NCI-H460 (cell line): ENCODE data around the gene KIRREL3. TPM values are rescaled to one million over a fixed set of nuclear protein-coding genes. Genes with fewer than 3 reads are reported as not detected.

Experiments
- DNase-seq: peaks from one replicate; pipeline ENCODE4 v3.0.0-alpha.2; 2016; ENCODE audit warnings: low read depth; ENCODE audit errors: extremely low read depth
- total RNA-seq: library from RNA; depleted of rRNA; stranded (reverse); fragments of >200 nt; shearing (Covaris generic); gene quantifications from 2 replicates; pipeline ENCODE4 v1.2.3, GENCODE V29; 2014

KIRREL3 gene
- total RNA-seq, 1 experiment from 2014 or later, result not detected

DNA sequence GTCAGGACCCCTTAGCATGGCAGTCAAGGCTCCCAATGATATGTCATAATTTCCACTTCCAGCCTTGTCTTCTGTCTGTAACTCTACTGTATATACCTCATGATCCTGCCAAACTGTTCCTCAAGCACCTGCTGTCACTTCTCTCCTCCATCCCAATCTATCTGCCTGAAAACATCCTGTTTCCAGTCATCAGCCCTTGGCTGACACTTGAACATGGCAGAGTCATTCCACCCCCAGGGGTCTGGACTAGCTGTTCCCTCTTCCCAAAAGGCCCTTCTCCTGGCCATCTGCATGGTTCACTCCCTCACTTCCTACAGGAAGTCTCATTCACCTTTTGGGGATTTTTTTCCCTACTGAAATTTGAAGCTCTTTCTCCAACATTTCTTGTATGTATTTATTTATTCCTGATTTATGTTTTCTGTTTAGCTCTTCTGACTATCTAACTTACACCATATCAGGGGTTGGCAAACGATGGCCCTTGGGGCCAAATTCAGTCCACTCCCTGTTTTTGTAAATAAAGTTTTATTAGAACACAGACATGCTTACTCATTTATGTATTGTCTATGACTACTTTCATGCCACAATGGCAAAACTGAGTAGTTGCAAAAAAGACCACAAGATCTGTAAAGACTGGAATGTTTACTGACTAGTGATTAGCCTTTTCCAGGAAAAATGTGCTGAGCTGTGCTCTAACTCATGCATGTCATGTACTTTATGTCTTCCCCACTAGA is 278.4 kb downstream of the KIRREL3 start:
- no peak for DNase-seq

GRCh38 chr11:126720539-126721235 is 279.9 kb downstream of the KIRREL3 start:
- no peak for DNase-seq

- DNase-seq, result no peak
Observed at GRCh38 chr11:126719740-126720139, 280.8 kb downstream of the KIRREL3 start.

DNA sequence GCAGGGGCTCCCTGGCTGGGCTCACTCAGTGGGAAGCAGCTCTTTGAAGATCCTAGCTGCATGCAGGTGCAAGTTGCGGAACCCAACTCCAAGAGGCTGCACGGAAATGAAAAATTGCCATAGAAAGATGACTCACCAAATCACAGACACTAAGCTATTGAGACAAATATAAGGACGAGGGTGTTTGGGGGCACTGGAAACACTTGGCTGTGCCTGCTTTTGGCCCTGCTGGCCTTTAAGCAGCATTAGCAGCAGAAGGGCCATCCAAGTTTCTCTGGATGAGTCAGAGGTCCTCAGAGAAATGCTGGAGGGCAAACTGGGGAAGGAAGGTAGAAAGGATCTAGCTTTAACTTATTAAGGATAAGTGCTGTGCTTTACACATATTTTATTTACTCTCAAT is 282.3 kb downstream of the KIRREL3 start:
- DNase-seq, result no peak

GRCh38 chr11:126716456-126717083 is 284.0 kb downstream of the KIRREL3 start:
- DNase-seq, result peak; percentile 18

DNA sequence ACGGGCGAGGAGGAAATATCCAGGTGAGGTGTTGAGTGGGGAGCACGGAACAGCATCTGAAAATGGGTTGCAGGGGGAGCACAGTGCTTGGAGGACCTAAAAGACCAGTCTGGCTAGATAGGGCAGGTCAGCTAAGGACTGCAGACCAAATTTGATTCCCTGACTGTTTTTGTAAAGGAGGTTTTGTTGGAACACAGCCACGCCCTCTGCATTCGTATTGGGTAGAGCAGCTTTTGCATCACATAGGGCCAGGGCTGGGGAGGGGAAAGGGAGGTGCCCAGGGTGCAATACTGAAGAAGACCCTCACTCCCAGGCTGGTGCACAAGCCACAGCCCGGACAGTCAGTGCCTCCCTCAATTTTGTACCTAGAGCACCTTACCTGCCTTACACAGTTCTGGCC is 286.8 kb downstream of the KIRREL3 start:
- DNase-seq, result no peak

DNA sequence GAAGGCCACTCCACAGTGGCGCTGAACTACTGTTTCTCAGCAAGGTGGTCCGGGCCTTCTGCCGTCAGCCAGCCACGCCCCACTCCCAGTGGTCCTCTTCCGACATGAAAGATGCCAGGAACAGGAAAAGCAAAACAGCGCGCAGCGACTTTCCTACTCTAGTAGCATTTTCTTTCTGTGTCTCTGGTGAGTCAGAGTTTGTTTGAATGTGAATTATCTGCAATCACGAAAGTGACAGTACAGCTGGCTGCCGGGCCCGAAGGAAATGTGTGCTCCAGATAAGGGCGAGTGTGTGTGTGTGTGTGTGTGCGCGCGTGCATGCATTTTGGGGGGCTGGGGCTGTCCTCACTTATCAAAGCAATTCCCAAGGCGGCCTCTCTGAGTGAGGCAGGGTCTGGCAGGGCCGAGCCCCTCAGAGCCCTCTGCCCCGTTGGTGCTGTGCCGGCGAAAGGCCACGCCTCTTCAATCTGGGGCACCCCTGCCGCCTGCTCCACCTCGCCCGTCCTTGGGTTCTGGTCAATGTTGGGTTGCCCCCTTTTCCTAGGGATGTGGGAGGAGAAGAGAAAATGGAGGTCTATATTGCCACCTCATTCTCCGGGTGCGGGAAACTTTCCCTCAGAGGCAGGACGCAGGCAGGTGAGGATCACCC is 288.5 kb downstream of the KIRREL3 start:
- no peak for DNase-seq

DNA sequence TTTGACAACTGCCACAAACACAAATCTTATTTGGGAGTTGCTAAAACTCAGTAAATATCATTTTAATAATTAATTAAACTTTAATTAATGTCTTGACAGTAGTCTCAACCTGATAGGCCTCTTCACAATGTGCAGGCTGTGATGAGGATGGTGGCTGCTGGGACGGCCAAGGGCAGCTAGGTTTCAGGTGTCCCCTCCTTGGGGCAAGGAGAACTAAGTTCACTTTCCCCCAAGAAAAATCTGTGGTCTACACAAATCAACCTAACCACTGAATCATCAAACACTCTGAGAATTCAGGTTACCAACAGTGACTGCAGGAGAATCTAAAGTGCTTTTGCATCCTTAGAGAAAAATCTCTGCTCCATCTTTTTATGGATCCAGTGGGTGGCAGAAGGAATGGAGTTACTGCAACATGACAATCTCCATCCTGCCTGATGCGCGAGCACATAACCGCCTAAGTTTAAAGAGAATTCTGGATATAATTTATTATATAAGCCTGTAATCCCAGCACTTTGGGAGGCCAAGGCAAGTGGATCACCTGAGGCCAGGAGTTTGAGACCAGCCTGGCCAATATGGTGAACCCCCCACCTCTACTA is 289.7 kb downstream of the KIRREL3 start:
- DNase-seq, result no peak

DNA sequence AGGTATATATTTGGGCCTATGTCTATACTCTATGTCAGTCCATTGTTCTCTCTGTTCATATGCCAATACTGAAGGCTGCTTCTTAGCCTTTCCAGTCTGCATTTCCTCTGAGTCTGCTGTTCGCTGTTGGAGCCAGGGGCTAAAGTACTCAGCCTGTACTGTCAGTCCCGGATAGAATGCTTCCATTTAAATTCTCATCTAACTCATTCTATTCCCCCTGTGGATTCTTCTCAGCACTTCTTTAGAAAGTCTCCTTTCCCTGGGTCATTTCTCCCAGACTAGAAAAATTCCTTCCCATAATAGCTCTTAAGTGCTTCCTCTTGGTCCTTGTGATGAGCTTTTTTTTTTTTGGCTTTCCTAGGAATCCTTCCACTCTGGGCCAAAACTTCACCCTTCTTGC is 293.1 kb downstream of the KIRREL3 start:
- no peak for DNase-seq

DNA sequence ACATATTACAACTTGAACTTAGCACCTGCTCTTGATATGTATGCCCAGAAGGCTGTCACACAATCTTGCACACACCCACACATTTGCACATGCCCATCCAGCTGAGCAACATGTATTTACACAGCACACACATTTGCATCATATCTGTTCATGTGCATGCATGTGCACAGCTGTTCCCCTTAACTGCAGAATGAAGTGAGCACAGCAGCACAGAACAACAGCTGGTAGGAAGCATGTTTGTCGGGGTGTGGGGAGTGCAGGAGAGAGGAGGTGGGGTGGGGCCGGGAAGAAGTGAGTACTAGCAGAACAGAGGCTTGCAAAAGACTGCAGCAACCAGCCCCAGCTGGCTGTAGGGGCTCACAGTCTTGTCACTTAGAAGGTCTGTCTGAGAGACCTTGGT is 296.5 kb downstream of the KIRREL3 start:
- DNase-seq, result no peak

- DNase-seq, result no peak
Observed at GRCh38 chr11:126703662-126704061, 296.9 kb downstream of the KIRREL3 start.

DNA sequence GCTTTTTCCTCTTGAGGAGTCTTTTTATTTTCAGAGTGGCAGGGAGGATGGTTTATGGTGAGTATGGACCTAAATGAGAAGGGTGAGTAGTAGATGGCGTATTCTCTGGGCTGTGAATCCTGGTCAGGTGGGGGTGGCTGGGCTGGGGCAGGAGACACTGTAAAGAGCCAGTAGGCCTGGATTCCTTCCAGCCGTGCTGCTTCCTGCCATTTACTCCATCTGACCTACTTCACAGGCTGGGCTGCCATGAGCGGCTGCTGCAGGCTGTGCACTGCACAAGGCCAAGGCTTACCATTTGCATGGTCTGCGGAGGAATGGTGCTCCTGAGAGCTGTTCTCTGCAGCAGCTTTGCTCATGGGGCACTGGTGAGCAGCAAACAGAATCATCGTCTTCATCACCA is 297.6 kb downstream of the KIRREL3 start:
- no peak for DNase-seq

DNA sequence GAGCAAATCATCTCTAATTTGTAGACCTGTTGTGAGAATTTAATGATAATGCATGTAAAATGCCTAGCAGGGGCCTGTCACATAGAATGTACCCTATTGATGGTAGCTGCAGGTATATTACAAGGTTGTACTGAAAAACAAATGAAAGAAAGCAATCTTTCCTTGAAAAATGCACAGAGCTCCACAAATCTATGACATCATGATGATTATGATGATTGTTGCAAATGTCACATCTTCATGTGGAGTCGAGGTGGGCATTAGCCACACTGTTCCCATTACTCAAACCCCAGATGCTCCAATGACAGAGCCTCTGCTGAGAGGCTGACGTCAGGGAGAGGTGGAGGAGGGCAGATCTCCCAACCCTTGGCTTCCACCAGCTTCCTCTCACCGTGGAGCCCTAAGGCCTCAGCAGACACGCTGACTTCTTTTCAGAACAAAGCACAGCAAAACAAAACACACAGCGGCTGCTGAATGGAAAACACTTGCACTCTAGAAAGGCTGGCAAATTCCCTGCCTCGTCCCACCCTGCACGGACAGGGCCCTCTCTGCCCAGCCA is 298.3 kb downstream of the KIRREL3 start:
- no peak for DNase-seq

- no peak for DNase-seq
Observed at GRCh38 chr11:126701520-126701897, 299.1 kb downstream of the KIRREL3 start.

DNA sequence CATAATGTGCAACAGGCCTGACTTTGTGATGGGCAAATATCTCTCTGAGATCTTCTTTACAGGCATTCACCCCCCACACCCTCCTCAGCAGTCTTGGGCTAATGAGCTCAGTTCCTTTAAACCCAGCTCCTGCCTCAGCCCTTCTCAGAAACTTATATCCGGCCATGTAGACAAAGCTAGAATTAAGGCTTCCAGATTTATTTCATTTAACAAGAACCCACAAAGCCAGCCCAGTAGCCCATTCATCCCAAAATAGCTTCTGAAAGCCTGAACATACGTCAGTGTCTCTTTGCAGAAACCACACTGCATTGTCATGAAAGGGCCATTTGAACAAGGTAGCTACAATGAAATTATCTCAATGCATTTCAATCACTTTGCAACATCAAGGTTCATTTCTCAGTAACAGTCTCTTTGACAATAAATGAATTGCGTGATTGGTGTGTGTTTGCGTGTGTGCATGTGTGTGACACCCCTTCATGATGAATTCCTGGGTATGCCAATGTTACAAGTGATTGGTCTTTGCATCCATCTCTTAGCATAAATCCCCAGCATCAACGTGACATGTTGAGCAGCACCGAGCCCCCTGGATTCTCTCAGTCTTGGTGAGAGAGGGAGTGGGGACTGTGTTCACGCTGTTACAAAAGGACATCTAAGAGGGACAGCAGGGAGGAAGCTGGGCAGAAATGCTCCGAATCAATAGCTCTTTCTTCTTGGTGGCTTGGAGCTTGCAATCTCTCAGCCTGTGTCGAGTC is 299.6 kb downstream of the KIRREL3 start:
- no peak for DNase-seq

GRCh38 chr11:126698576-126698975 is 302.0 kb downstream of the KIRREL3 start:
- no peak for DNase-seq

DNA sequence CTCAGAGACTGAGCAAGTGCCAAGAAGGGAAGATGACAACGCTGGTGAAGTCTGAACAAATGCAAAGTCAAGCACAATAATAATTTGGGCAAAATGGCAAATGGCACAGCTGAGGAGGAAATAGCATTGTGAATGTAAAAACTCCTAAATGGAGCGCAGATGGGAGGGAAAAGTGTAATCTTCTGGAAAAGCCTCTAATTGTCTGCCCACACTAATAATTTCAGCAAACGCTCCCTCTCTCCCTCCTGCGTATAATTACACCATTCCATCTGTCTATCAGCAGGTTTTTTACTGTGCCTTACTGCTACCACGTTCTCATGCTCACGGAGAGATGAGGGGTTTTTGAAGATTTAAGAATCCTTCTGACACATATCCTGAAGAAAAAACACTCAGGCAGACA is 302.6 kb downstream of the KIRREL3 start:
- DNase-seq, result no peak

DNA sequence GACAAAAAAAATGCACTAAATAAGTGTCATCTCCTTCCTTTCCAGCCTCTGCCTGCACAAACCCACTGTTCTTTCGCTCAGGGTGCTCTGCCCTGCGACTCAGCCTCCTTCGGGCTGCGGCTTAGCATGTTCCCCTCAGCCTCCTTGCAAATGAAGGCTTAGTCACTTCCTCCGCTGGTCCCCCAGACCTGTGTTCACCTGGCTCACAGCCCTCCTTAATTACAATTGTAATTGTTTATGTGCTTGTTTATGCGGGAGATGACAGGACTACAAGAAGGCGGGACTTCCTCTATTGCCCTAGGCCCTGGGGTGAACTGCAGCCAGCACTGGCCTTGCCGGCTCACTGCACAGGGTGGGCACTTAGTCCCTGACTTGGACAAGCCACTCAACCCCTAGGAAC is 303.6 kb downstream of the KIRREL3 start:
- DNase-seq, result no peak

DNA sequence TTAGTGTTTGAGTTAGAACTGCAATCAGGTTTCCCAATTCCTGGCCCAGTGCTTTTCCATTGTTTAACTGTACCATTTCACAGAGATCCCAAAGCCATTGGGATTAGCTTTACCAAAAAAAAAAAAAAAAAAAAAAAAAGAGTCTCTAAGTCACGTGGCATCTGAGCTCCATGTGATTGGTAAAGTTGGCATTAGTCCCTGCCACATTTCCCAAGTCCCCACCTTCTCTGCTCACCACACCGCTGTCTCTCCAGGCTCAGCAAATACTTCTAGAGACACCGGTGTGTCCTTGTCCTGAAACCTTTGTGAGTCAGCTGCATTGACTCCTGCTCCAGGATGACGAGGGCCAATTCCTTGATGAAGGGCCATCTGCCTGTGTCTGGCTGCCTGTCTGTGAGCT is 305.3 kb downstream of the KIRREL3 start:
- no peak for DNase-seq

DNA sequence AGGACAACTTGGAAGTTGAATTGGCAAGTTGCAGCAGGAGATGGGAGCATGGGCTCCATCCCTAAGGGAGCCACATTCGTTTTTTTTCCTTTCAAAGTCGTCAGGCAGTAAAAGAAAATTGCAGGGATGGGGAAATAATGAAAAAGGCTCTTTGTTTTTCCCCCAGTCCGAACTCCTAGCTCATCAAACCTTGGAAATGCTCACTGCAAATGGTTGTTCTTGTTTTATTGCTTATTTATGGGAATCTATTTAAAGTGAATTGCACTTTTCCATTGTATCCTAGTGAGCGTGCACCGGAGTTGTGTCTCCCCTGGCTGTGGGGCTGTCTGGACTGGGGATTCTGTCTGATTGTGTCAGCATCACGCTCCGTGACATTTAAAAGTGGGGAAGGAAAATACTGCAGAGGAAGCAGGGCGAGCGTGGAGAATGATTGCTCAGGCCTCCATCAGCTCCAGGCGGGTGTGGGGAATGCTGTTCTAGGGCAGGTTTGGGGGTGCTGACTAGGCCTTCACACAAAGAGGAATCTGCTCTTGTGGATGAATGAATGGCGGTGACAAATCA is 306.4 kb downstream of the KIRREL3 start:
- DNase-seq, result no peak
